A549 treated with ZK216348 at 1 μM for 4 hours (cell line): ENCODE measurements around the gene RDX. TPM values are rescaled to one million over a fixed set of nuclear protein-coding genes. Genes with fewer than 3 reads are reported as not detected.

Experiments
- total RNA-seq: library from RNA; stranded (reverse); fragments of 200-300 nt; extraction: Qiagen RNA extraction; gene quantifications from 5 replicates; pipeline ENCODE4 v1.2.3, GENCODE V29; 2022; ENCODE audit warnings: low read depth

Gene RDX
- total RNA-seq = 111 to 152 TPM (median 150 TPM) in 5 replicates

GRCh38 chr11:110296226-110297075, at the start of gene RDX:
TSS of gene RDX (minus strand) at chr11:110296614. CDS start at chr11:110279692, 16,922 bp downstream.

Other genes starting within 250 kb of the RDX start
- gene ZC3H12C, start 203.2 kb downstream of the RDX start, total RNA-seq = 5.4 to 11.0 TPM (median 9.2 TPM) in 5 replicates
- gene FDX1, start 133.3 kb upstream of the RDX start, total RNA-seq = 14.3 to 20.9 TPM (median 18.4 TPM) in 5 replicates